Measurements from ENCODE around the gene GPC5. TPM values are rescaled to one million over a fixed set of nuclear protein-coding genes. Genes with fewer than 3 reads are reported as not detected.

The GPC5 gene
- total RNA-seq, 2 donors from 2014 or later: 0.22 to 0.51 TPM

GRCh38 chr13:92461402-92461801, 1063.0 kb downstream of the GPC5 start:
- Histone ChIP-seq H3K9ac (ENCODE audit: extremely low read depth, low read length, poor library complexity, severe bottlenecking) (no peak overlapping the region), H3K4me1 (ENCODE audit: control insufficient read depth, insufficient read depth, low read length) (no peaks in the 10 kb centered on the region), H3K27ac (ENCODE audit: low read depth, low read length) (no peak overlapping the region), H3K27me3 (ENCODE audit: control insufficient read depth, insufficient read depth, low read length, poor library complexity, severe bottlenecking) (peaks cover 8% of the 10 kb centered on the region), H3K9me3 (ENCODE audit: control insufficient read depth, low read length) (no peaks in the 10 kb centered on the region), H3K36me3 (ENCODE audit: control insufficient read depth, insufficient read depth, low read length) (no peaks in the 10 kb centered on the region), H3K4me3 (ENCODE audit: low read length) (no peak overlapping the region)
- 88 to 93% methylated on average over 2 to 3 of the region's 3 CpGs for WGBS, 2 experiments (ENCODE audit: insufficient coverage in 1 of 2, insufficient read length in 1 of 2)
- no peak for DNase-seq
- TF ChIP-seq CTCF (conservative IDR thresholded peaks at IDR 0.05): no peak
- H3K9me3 Mint-ChIP-seq: no peaks in the 10 kb centered on the region
- no peak overlapping the region for H3K4me3 Mint-ChIP-seq
- H3K4me1 Mint-ChIP-seq: no peaks in the 10 kb centered on the region
- peaks cover 4% of the 10 kb centered on the region for H3K27me3 Mint-ChIP-seq (ENCODE audit: insufficient read depth)
- no peaks in the 10 kb centered on the region for H3K36me3 Mint-ChIP-seq (ENCODE audit: low read depth)
- no peak overlapping the region for H3K27ac Mint-ChIP-seq

DNA sequence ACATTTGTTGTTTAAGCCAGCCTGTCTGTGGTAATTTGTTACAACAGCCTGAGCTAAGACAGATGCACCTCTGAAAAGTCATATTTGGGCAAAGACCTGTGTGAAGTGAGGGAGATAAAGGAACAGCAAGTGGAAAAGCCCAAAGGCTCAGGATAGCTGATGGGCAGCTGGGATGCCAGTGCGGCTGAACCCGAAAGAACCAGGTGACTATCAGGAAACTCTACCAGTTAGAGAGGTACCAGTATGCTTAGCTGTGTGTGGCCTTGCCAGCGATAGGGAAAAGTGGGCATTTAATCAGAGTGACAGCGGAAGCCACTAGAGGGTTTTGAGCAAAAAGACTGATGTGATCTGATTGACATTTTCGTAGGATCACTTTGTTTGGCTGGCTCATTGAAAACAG, 1063.4 kb downstream of the GPC5 start:
- DNase-seq: no peak
- Mint-ChIP-seq H3K27me3 (ENCODE audit: insufficient read depth) (peaks cover 2% of the 10 kb centered on the region), H3K27ac (no peak overlapping the region), H3K36me3 (ENCODE audit: low read depth) (no peaks in the 10 kb centered on the region), H3K4me3 (no peak overlapping the region), H3K4me1 (no peaks in the 10 kb centered on the region), H3K9me3 (no peaks in the 10 kb centered on the region)
- Histone ChIP-seq H3K9ac (ENCODE audit: extremely low read depth, low read length, poor library complexity, severe bottlenecking) (no peak overlapping the region), H3K27me3 (ENCODE audit: control insufficient read depth, insufficient read depth, low read length, poor library complexity, severe bottlenecking) (peaks cover 3% of the 10 kb centered on the region), H3K4me1 (ENCODE audit: control insufficient read depth, insufficient read depth, low read length) (no peaks in the 10 kb centered on the region), H3K9me3 (ENCODE audit: control insufficient read depth, low read length) (no peaks in the 10 kb centered on the region), H3K4me3 (ENCODE audit: low read length) (no peak overlapping the region), H3K27ac (ENCODE audit: low read depth, low read length) (no peak overlapping the region), H3K36me3 (ENCODE audit: control insufficient read depth, insufficient read depth, low read length) (no peaks in the 10 kb centered on the region)
- TF ChIP-seq CTCF (conservative IDR thresholded peaks at IDR 0.05): no peak
- 90 to 98% methylated on average over 5 of the region's 5 CpGs for WGBS, 2 experiments (ENCODE audit: insufficient coverage in 1 of 2, insufficient read length in 1 of 2)

GRCh38 chr13:92463134-92463533, 1064.7 kb downstream of the GPC5 start:
- TF ChIP-seq CTCF (conservative IDR thresholded peaks at IDR 0.05): no peak
- Histone ChIP-seq H3K4me1 (ENCODE audit: control insufficient read depth, insufficient read depth, low read length) (no peaks in the 10 kb centered on the region), H3K9ac (ENCODE audit: extremely low read depth, low read length, poor library complexity, severe bottlenecking) (no peak overlapping the region), H3K4me3 (ENCODE audit: low read length) (no peak overlapping the region), H3K9me3 (ENCODE audit: control insufficient read depth, low read length) (no peaks in the 10 kb centered on the region), H3K27me3 (ENCODE audit: control insufficient read depth, insufficient read depth, low read length, poor library complexity, severe bottlenecking) (no peaks in the 10 kb centered on the region), H3K36me3 (ENCODE audit: control insufficient read depth, insufficient read depth, low read length) (no peaks in the 10 kb centered on the region), H3K27ac (ENCODE audit: low read depth, low read length) (no peak overlapping the region)
- H3K27ac Mint-ChIP-seq: no peak overlapping the region
- peaks cover 2% of the 10 kb centered on the region for H3K27me3 Mint-ChIP-seq (ENCODE audit: insufficient read depth)
- WGBS, 2 experiments (ENCODE audit: insufficient coverage in 1 of 2, insufficient read length in 1 of 2): 73 to 83% methylated on average over 3 to 7 of the region's 7 CpGs
- no peaks in the 10 kb centered on the region for H3K36me3 Mint-ChIP-seq (ENCODE audit: low read depth)
- H3K4me3 Mint-ChIP-seq: no peak overlapping the region
- no peaks in the 10 kb centered on the region for H3K4me1 Mint-ChIP-seq
- H3K9me3 Mint-ChIP-seq: no peaks in the 10 kb centered on the region
- no peak for DNase-seq
